ENCODE results near the gene ABCA4. TPM values are rescaled to one million over a fixed set of nuclear protein-coding genes. Genes with fewer than 3 reads are reported as not detected.

Gene ABCA4
- total and polyA plus RNA-seq, 2 of the 8 experiments (the other 6 are each of a cell fraction or from before 2014, with no cell fraction given), result 0.06 TPM; not detected in 1

DNA sequence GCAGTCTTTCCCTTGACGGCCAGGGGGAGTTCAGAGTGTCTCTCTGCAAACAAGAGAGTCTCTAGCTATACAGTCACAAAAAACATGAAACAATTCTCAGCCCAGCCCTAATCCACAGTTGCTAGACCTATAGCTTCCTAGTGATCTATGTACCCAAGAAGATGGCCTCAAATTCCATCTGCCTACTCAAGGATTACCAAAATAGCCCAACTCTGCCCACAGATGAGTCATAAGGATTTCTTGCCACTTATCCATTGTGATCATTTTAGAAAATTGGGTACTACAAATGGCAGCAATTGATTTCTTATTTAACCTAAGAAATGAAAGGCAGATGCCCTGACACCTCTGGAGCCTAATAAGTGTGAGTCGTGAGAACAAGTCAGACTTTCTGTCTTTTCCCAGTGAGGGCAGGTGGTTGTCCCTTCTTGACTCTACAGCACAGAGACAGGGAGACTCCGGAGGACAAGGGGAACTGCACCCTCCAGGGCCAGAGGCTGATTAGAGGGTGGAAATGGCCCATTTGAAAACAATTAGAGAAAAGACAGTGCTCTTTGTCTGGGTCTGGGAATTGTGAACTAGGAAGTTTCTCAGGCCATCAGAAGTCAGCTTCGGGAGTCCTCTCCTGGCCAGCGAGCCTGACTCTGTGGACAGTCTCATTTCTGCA lies 65.4 kb downstream of the ABCA4 start (continued):
- TF ChIP-seq, protein P1, sequence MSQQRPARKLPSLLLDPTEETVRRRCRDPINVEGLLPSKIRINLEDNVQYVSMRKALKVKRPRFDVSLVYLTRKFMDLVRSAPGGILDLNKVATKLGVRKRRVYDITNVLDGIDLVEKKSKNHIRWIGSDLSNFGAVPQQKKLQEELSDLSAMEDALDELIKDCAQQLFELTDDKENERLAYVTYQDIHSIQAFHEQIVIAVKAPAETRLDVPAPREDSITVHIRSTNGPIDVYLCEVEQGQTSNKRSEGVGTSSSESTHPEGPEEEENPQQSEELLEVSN (IDR thresholded peaks at IDR 0.05), result no peak
- TF ChIP-seq EP300 (IDR thresholded peaks at IDR 0.05; ENCODE audit: borderline replicate concordance in 1 of 2, low read depth in 2 of 2, low read length in 2 of 2), result no peak
- TF ChIP-seq FOSL1 (IDR thresholded peaks at IDR 0.05; ENCODE audit: insufficient read depth, low read depth, low read length), result no peak
